A172 (cell line): ENCODE results near the gene SULT2B1. TPM values are rescaled to one million over a fixed set of nuclear protein-coding genes. Genes with fewer than 3 reads are reported as not detected.
A peak's percentile ranks its signal among the peaks of the same experiment; 100 is the strongest.

Experiments used
- DNase-seq: peaks from one replicate; pipeline ENCODE4 v3.0.0-alpha.2; 2015; ENCODE audit warnings: low spot score
- total RNA-seq: library from RNA; depleted of rRNA; stranded (reverse); fragments of >200 nt; shearing (Covaris generic); gene quantifications from 2 replicates; pipeline ENCODE4 v1.2.3, GENCODE V29; 2014

SULT2B1 gene
- total RNA-seq, 1 experiment from 2014 or later, result not detected

DNA sequence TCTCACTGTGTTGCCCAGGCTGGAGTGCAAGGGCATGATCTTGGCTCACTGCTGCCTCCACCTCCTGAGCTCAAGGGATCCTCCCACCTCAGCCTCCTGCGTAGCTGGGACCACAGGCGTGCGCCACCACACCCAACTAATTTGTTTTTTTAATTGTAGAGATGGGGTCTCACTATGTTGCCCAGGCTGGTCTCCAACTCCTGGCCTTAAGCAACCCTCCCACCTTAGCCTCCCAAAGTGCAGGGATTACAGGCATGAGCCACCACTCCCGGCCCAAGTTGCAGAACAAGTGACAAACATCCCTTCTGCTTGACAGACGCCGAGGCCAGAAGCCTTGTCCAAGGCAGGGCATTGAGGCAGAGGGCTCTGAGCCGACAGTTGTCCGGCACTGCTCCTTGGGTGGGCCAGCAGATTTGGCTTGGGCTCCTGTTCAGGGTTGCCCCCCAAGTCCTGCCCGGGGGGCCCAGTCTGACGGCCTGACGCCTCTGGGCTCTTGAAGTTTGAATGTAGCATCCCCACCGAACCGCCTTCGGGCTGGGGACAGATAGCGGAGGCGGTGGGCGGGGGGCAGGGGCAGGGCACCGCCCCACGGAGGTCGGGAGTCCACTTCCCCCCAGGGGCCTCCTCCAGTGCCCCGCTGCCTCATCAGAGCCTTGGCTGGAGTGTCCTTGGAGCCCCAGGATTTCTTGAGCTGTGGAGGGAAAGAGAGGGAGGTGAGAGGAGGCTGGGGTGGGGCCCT is 48.9 kb downstream of the SULT2B1 start:
- no peak for DNase-seq

DNA sequence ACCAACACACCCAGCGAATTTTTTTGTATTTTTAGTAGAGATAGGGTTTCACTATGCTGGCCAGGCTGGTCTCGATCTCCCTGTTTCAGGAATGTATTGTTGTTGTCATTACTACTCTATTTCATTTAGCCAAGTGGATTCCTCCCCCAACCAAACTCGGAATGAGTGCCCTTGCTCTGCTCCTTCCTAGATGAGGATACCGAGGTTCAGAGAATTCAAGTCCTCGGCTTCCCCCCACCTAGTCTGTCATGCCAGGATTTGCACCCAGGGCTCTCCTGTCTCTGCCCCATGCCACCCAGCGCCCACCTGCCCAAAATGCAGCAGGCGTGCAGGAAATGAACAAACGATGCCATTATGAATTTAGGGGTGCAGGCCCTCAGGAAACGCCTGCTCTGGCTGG is 51.0 kb downstream of the SULT2B1 start:
- no peak for DNase-seq

DNA sequence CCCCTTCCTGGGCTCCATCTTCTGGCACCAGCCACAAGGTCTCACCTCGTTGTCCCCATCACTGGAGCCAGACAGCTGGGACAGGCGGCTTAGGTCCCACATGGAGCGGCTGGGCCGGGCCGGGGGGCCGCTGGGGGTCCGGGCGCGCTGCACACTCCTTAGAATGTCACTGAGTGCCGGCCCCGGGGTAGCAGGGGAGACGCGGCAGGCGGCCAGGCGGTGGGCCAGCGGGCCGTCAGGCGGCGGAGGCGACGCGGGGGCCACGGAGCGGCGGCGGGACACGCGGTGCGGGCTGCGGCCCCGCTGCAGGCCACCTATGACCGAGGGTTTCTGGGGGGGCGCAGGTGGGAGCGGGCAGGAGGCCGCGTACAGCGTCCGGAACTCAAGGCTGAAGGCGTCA is 51.5 kb downstream of the SULT2B1 start:
- DNase-seq, result no peak

DNA sequence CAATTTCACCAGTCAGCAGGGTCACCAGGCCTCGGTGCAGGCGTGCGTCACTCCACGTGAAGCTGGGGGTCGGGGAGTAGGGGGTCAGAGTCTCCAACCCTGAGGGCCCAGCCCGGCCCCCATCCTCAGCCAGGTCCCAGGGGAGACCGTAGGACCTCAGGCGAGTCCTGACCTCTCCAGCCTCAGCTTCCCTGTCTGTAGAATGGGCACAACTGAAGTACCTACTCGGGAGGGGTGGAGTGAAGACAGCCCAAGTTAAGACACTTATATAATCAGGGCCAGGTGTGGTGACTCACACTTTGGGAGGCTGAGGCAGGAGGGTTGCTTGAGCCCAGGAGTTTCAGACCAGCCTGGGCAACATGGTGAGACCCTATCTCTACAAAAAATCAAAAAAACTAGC is 51.9 kb downstream of the SULT2B1 start:
- DNase-seq, result no peak

DNA sequence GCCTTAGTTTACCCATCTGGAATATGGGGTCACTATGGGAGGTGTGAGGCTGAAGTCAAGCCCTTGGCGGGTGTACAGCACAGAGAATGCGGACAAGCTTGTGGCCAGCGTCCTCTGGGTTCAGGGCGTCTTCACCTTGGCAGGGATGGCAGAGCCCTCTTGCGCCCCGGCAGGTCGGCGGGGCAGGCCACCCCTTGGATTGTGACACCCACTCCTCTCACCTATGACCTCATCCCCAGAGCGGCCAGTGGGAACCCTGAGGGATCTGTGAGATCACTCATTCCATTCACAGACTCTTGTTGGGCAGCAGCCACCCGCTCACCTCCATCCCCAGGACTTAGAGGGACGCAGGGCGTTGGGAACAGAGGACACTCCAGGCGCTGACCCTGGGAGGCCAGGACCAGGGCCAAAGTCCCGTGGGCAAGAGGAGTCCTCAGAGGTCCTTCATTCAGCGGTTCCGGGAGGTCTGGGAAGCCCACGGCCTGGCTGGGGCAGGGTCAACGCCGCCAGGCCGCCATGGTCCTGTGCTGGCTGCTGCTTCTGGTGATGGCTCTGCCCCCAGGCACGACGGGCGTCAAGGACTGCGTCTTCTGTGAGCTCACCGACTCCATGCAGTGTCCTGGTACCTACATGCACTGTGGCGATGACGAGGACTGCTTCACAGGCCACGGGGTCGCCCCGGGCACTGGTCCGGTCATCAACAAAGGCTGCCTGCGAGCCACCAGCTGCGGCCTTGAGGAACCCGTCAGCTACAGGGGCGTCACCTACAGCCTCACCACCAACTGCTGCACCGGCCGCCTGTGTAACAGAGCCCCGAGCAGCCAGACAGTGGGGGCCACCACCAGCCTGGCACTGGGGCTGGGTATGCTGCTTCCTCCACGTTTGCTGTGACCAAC is 54.7 kb downstream of the SULT2B1 start, which contains the start of gene SPACA4:
TSS of gene SPACA4 (plus strand) at position 280 of the 896 bp plus-strand sequence. CDS start at position 517, 237 bp downstream.
- DNase-seq, result no peak

DNA sequence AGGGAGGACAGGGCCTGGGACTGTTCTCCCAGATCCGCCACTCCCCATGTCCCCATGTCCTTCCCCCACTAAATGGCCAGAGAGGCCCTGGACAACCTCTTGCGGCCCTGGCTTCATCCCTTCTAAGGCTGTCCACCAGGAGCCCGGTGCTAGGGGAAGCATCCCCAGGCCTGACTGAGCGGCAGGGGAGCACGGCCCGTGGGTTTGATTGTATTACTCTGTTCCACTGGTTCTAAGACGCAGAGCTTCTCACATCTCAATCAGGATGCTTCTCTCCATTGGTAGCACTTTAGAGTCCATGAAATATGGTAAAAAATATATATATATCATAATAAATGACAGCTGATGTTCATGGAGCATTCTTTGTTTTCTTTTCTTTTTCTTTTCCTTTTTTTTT is 55.4 kb downstream of the SULT2B1 start:
- DNase-seq, result no peak

DNA sequence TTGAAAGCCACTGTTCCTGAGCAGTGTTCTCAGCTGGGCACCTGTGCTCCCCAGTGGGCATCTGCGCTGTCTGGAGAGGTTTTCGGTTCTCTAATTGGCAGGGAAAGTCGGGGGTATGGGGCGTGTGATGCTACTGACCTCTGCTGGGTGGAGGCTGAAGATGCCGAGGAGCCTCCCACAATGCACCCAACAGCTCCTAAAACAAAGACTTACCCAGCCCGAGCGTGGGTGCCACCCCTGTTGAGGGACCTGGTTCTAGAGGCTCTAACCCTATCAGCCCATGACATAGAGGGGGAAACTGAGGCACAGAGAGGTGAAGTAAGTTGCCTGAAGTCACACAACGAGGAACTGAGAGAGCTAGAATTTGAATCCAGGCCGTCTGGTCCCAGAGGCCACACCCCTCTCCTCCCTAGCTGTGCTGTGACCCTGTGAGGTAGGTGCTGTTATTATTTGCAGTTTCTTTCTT is 56.9 kb downstream of the SULT2B1 start:
- DNase-seq, result peak; percentile 39

DNA sequence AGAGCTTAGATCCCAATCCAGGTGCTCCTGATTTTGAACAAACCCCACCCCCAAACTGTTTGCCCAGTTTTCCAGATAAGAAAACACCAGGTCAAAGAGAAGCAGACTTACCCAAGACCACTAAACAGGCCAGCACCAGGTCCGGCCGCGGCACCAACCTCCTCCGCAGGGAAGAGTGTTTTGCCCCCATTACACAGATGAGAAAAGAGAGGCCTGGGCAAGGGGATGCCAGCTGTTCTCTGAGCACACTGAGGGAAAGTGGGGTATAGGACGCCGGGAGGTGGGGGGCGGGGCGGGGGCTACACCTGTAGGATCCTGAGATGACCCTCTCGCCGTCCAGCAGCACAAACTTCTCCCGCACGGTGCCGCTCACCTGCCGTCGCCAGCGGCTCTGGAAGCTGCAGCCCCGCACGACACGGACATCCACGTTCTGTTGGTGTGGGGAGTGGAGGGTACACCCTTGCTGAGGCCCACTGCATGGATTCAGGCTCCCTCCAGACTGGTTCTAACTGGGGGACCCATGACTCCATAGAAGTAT is 57.7 kb downstream of the SULT2B1 start:
- DNase-seq, result no peak

DNA sequence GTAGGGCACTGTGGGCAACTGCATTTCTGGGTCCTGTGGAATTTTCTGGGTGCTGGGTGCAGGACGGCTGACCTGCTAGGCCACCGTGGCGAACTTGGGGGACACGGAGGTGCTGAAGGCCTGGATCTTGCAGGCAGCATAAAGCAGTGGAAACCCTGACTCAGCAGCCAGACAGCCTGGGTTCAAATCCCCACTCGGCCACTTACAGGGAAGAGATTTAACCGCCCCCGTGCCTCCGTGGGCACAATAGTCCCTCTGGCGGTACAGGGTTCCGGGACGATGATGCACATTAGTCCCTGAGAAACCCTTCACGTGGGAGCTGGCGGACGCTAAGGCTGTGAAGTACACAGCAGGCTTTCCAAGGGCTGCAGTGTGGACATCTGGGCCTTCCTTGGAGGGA is 59.9 kb downstream of the SULT2B1 start:
- DNase-seq, result no peak

DNA sequence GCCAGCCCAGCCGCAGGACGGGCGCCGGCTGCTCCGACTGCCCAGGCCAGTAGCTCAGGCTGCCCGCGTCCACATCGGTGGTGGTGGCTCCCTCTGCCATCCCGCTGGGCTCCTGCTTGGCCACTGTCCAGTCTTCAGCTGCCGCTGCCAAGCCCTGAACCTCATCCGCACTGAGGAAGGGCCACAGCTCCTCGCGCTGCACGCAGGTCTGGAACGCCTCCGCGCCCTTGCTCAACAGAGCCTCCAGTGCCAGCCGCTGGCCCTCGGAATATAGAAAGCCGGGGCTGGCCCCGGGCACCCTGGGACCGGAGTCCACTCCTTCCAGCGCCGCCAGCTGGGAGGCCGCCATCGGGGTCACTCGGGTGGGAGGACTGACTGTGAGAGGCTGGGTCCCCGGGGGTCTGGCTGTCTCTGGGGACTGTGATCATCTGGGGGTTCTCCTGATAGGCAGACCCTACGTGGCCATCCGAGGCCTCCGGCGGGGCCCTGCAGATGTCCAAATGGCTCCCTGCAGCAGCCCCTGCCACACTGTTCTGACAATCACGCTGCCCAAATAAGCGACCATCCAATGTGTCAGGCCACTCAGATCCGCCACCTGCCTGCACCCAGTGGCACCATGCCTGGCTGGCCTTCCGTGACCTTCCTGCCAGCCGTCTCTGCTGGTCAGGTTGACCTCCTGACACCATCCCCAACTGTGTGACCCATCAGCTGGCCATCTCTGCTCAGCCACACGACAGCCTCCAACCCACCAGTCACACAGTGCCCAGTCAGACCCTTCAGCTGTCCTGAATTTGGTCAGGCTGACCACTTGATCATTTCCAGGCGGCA is 61.3 kb downstream of the SULT2B1 start:
- no peak for DNase-seq

DNA sequence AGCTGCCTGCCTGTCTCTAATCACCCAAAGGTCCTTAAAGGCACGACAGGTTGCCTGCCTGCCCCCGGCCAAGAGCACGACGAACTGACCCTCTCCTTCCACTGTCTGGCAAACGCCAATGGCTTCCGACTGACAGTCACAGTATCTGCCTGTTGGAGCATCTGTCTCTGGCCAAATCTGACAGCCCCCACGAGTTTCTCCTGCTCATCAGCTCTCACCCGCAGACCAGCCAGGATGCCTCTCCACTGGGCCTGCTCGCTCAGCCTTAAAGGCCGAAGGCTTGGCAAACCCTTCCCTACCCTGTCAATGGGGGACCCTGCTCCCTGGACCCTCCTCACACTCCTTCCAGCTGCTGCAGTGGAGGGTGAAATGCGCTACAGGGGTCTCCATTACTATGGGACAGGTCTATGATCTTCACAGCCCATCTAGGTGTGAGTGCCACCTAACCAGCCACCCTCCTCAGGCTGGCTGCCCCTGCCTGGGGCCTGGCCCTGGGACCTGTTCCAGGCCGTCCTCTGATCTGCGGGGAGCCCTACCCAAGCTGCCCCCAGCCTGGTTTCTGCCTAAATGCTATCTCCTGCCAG is 62.0 kb downstream of the SULT2B1 start:
- no peak for DNase-seq

DNA sequence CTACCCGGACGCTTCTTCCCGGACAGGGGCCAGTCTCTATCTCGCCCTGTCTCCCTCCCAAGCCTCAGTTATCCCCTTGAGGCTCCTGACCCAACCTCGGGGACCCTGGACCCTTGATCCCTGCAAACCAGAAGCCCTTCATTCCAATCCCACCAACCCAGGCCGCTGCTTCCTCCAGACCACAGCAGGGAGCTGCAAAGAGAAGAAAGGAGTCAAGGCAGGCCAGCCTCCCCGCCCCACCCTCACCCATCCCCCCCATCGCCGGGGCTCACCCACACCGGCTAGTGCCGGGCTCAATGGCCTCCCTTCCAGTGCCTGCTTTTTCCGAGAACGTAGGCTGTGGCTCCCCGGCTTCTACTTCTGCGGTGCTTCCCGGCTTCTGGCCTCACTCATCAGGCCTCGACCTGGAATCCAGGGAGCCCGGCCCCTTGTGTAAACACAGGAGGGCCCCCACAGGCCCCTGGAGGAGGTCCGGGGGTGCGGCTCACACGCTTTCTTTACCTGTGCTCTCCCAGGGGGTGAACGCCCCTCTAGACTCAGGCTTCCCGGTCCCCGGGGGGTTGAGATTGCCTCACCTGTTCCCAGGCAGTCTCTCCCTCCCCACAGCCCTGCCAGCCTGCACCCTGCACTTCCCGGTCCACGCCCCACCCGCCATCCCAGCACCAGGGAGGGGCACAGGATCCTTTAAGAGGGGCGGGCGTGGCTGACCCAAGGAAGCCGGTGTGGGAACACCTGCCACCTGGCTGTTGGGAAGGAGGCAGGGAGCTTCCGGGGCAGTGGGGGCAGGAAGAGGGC is 62.7 kb downstream of the SULT2B1 start, which contains the start of gene FAM83E:
TSS of gene FAM83E (minus strand) at position 641 of the 795 bp plus-strand sequence. CDS start 1,704 bp downstream, outside the sequence.
- no peak for DNase-seq

DNA sequence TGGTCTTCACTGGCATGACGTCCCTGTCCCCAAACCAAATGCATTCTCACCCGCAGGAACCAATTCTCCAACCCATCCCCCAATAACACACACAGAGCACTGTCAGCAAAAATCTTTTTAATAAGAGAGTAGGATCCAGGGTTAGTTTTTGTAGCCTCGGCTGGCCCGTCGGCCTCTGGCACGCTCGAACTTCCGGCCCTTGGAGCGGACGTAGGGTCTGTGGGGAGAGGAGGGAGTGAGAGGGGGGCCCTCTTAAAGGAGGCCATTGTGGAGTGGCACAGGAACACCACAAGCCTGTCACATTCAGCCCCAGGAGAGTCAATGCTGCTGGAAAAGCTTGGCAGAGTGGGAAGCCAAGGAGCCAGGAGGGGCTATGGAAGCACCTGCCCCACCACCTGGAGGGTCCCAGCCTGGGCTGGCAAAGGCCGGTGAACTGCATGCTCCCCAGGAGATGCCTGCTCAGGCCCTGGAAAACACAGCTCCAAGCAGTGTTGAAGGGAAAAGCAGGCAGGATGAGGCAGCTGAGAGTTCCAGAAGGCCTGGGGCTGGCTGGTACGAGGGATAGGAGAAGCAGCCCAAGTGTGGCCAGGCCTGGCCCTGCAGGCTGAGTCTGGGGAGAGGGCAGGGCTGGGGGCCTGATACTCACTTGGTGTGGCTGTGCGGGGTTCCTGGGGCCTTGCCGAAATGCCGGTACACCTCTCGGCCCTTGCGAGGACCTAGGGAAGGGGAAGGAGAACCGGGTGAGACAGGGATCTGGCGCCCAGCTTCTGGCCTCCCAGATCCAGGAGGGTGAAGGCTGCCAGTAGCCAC is 63.5 kb downstream of the SULT2B1 start:
- DNase-seq, result no peak

DNA sequence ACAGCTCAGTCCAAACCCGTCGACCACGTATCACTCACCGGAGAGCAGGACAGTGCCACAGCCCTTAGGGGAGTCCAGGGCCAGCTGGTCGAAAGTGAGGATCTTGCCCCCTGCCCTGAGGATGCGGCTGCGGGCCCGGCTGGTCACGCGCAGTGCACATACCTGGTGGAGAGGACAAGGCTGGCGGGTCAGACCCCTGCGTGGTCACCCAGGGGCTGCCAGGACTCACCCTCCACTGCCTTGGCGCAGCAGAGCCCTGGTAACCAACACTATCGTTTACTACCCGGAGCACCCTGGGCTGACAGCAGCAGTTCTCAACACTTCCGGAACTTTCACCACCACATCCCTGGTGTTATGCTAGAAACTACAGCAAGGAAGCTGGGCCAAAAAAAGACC is 64.1 kb downstream of the SULT2B1 start:
- DNase-seq, result no peak

DNA sequence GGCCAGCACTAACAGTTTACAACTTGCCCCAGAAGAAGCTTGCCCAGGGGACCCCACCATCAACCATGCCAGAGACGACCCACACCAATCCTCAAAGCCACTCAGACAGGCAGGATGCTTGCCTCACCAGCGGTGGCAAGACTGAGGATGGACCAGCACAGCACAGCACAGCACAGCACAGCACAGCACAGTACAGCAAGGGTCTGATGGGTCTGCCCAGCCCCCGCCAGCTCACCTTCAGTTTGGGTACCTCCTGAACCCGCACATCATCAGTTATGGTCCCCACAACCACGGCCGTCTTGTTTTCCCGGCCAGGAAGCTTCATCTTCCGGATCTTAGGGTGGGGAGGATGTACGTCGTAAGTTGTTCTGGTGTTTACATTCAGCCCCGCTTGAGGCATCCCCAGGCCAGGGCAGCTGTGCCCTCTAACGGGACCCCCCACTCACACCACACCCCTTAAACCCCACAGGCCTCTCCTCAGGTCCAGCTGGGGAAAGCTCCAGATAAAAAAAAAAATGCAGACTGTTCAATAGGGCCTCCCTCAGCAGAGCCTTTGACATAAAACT is 64.6 kb downstream of the SULT2B1 start:
- DNase-seq, result no peak

DNA sequence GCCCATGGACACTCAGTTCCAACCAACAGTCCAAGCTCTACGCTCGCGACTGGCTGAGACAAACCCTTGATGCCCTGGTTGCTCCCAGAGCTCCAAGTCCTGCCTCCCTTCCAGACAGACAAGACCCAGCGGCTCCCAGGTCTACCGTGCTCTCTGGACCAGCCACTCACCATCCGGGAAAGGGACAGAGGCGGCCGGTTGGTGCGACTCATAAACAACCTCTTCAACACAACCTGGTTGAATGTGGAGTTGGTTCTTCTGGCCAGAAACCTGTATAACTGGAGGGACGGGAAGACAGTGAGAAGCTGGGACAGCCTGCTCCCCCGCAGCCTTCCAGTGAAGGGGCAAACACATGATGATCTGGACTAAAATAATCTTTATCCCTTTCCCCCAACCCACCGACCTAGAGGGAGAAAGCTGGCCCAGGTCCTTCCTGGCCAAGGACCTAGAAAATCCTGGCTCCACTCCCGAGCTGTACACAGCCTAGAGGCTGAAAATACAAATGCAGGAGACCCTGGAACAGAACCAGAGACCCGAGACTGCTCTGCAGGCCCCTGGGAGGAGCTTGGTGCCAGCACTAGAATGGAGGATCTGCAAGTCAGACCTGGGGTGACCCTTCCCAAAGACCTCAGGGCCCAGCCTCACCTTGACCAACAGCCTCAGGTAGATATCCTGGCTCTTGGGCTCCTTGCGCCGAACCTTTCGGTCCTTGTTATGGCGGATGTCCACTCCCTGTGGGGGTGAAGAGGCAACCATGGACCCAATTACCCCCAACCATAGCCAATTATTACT is 65.4 kb downstream of the SULT2B1 start:
- no peak for DNase-seq

DNA sequence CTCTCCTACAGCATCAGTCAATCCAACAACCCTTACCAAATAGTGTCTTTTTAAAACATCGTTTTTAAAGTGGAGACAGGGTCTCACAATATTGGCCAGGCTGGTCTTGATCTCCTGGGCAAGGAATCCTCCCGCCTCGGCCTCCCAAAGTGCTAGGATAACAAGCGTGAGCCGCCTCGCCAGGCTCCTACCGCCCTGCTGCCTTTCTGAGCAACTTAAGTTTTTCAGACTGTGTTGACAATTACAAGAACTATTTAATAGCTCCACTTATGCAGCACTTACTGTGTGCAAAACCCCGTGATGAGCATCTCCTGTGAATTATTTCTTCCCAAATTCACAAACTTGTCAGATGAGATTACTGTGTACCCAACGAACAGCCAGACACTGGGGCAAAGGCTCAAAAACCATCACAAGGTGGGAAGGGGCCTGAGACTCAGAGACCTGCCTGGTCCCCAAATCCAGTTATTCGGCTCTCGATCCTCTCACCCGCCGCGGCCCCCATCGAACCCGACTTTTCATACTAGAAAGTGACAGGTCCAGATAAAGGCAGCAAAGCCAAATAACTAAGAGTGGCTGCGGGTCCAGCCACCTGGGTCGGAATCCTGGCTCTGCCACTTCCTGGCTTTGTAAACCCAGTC is 66.4 kb downstream of the SULT2B1 start:
- DNase-seq, result no peak
